Measurements from ENCODE around the gene BCHE.

- TF ChIP-seq EP300 (IDR thresholded peaks at IDR 0.05), result no peak
- no peak for TF ChIP-seq POLR2A (IDR thresholded peaks at IDR 0.05)
- TF ChIP-seq CTCF (IDR thresholded peaks at IDR 0.05), result no peak
- no peak for TF ChIP-seq POLR2AphosphoS5 (IDR thresholded peaks at IDR 0.05)
Measured at GRCh38 chr3:165783383-165783782, 53.8 kb downstream of the BCHE start.
